ENCODE measurements around the gene MTUS2. TPM values are rescaled to one million over a fixed set of nuclear protein-coding genes. Genes with fewer than 3 reads are reported as not detected.

MTUS2 gene
- total and polyA plus RNA-seq, 9 of the 15 experiments (the other 6 are each of a cell fraction or from before 2014, with no cell fraction given): 0.01 to 0.28 (median 0.06) TPM; not detected in 1

- no peak for TF ChIP-seq NCOA2 (IDR thresholded peaks at IDR 0.05; ENCODE audit: partially characterized antibody in 2 of 2)
- no peak for TF ChIP-seq SREBF1 (IDR thresholded peaks at IDR 0.05; ENCODE audit: borderline replicate concordance, low read depth, low read length)
- TF ChIP-seq MTA3 (IDR thresholded peaks at IDR 0.05; ENCODE audit: borderline replicate concordance): no peak
Observed at GRCh38 chr13:29171244-29171643, 351.1 kb downstream of the MTUS2 start (continued).

- H3K9ac ChIP-seq (ENCODE audit: insufficient read depth in 1 of 2, low read depth in 2 of 2, low read length in 2 of 2): no peak overlapping the region
- DNase-seq (ENCODE audit: extremely low read depth in 1 of 4, low spot score in 3 of 4): no peak
- H3K27me3 ChIP-seq (ENCODE audit: control insufficient read depth in 2 of 2, insufficient read depth in 2 of 2, low read length in 2 of 2): no peaks in the 10 kb centered on the region
- no TSS peak for BruUV-seq (replicated peaks)
- H3K36me3 ChIP-seq (ENCODE audit: control insufficient read depth, insufficient read depth, low read length): no peaks in the 10 kb centered on the region
- H3K4me1 ChIP-seq (replicated peaks in 1 of 2; ENCODE audit: control insufficient read depth in 2 of 2, insufficient read depth in 2 of 2, low read length in 2 of 2): no peaks in the 10 kb centered on the region
- ChIA-PET CTCF (ENCODE audit: low intra/inter-chr PET ratio) (no interaction called here), POLR2A (no interaction called here)
- no peaks in the 10 kb centered on the region for H3K9me3 ChIP-seq (replicated peaks; ENCODE audit: control insufficient read depth, insufficient read depth, low read depth, low read length)
- no peak overlapping the region for H3K27ac ChIP-seq (ENCODE audit: extremely low read depth, low read depth, low read length)
- FAIRE-seq: no peak
- no peak overlapping the region for H2AFZ ChIP-seq (ENCODE audit: low read depth, low read length)
- ATAC-seq: no peak
- TF ChIP-seq ZNF644 (tag; IDR thresholded peaks at IDR 0.05; ENCODE audit: low read depth) (no peak), PTRF (tag; IDR thresholded peaks at IDR 0.05) (no peak), MLLT1 (IDR thresholded peaks at IDR 0.05) (no peak), CSDE1 (IDR thresholded peaks at IDR 0.05) (no peak), TFAP4 (CRISPR knock-in tag; IDR thresholded peaks at IDR 0.05; ENCODE audit: borderline replicate concordance) (no peak), ELF2 (CRISPR knock-in tag; IDR thresholded peaks at IDR 0.05) (no peak), ATF6 (CRISPR knock-in tag; IDR thresholded peaks at IDR 0.05) (no peak)
- no peak overlapping the region for H3K4me3 ChIP-seq
- no peak overlapping the region for H3K4me2 ChIP-seq (ENCODE audit: insufficient read depth, low read length)
- 0% methylated on average over 3 of the region's 3 CpGs for WGBS (ENCODE audit: insufficient coverage, low coverage, missing lambda C conversion rate)
- no peaks in the 10 kb centered on the region for H4K20me1 ChIP-seq (replicated peaks; ENCODE audit: control insufficient read depth, insufficient read depth, low read length)
- in situ Hi-C loops (cut with MboI): no loop called here
- H3K9me1 ChIP-seq (ENCODE audit: control insufficient read depth, insufficient read depth, low read length): no peaks in the 10 kb centered on the region
- H3K79me2 ChIP-seq (ENCODE audit: control insufficient read depth, insufficient read depth, low read length): no peaks in the 10 kb centered on the region
- intact Hi-C loops (cut with micrococcal nuclease): no loop called here
Observed at GRCh38 chr13:29174093-29174492, 354.0 kb downstream of the MTUS2 start.

Measured in K562 (cell line).